Activated CD8-positive, alpha-beta memory T cell treated with anti-CD3 and anti-CD28 coated beads for 4 hours (primary cell): ENCODE measurements around the gene UBE2E3.
"Not testable (repeated sequence)": the region's sequence is repeated elsewhere in the genome, so short reads cannot be mapped to it uniquely, and the experiment has no call there.

ENCODE experiments used
- DNase-seq, 2 donors: peaks; one replicate each; pipeline ENCODE4 v3.0.0-alpha.2; 2020; ENCODE audit warnings: low read depth in 2 of 2

UBE2E3 gene

DNA sequence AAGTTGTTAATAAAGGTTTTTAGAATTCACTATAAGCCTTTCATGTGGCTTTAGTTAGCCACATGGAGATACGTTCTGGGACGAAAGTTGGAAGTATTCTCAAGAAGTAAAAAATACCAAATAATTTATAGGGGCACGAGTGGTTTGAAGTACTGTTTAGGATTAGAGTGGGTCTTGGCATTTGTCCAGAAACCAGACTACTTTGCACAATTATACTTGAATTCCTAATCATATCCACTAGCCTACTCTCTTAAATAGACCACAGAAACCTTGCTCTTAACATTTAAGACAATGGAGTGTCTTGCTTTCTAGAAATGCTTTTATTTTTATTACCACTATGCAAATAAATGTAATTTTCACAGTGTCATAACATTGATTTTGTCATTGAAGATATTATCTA, 44.6 kb downstream of the UBE2E3 start:
- no peak for DNase-seq

DNA sequence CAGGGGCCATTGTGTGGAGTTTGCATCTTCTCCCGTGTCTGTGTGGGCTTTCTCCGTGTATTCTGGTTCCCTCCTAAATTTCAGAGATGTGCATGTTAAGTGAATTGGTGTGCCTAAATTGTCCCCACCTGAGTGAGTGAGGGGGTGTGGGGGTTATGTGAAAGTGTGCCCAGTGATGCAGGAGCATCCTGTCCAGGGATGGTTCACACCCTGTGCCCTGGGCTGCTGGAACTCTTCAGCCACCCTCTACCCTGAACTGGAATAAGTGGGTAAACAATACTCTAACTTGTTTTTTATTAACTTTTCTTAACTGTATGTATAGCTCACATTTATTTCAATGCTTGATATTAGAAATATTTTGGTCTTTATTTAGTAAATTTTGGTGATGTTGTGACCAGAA, 56.0 kb downstream of the UBE2E3 start:
- DNase-seq, result no peak

DNA sequence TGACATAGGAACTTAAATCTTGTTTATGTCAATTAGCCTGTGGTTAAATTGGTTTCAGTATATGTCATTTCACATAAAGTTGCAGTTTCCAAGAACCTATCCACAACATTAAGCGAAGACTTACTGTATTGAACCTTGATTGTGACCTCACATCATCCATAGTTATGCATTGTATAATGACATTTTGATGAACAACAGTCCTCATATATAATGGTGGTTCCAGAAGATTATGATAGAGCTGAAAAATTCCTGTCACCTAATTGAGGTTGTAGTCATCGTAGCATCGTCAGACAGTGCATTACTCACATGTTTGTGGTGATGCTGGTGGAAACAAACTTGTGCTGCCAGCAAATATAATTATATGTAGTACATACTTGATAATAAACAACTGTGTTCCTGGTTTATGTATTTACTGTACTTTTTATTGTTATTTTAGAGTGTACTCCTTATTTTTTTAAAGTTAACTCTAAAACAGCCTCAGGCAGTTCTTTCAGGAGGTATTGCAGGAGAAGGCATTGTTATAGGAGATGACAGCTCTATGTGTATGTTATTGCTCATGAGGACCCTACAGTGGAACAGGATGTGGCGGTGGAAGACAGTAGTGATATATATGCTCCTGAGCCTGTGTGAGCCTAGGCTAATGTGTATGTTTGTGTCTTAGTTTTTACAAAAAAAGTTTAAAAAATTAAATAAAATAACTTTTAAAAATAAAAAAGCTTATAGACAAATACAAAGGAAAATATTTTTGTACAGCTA, 56.6 kb downstream of the UBE2E3 start:
- DNase-seq, result no peak

DNA sequence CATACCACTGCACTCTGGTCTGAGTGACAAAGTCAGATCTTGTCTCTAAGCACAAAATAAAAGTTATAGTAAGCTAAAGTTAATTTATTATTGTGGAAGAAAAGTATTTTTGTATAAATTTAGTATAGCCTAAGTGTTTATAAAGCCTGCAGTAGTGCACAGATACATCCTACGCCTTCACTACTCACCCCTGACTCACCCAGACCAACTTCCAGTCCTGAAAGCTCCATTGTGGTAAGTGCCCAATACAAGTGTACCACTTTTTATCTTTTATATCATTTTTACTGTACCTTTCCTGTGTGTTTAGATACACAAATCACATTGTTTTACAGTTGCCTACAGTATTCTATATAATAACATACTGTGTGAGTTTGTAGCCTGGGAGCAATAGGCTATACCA, 57.5 kb downstream of the UBE2E3 start:
- no peak for DNase-seq

DNA sequence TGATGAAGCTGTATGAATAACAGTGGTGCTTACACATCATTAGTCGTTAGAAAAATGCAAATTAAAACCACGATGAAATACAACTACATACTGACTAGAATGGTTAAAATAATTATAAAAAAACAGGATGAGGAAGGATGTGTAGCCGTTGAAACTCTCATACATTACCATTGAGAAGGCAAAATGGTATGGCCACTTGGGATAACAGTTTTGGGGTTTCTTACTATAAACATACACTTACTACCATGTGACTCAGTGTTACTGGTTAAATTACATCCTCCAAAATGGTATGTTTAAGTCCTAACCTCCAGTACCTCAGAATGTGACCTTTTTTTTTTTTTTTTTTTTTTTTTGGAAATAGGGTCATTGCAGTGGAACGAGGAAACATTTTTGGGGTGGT, 58.4 kb downstream of the UBE2E3 start:
- DNase-seq, result no peak

DNA sequence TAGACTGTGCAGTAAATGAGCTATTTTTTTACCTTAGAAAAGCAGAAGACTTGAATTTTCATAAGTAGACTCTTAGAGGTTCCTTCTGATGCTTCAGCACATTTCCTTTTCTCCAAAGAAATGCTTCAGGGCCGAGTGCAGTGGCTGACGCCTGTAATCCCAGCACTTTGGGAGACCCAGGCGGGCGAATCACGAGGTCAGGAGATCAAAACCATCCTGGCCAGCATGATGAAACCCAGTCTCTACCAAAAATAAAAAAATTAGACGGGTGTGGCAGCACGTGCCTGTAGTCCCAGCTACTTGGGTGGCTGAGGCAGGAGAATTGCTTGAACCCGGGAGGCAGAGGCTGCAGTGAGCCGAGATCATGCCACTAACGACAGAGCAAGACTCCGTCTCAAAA, 60.4 kb downstream of the UBE2E3 start:
- not testable (repeated sequence) for DNase-seq

DNA sequence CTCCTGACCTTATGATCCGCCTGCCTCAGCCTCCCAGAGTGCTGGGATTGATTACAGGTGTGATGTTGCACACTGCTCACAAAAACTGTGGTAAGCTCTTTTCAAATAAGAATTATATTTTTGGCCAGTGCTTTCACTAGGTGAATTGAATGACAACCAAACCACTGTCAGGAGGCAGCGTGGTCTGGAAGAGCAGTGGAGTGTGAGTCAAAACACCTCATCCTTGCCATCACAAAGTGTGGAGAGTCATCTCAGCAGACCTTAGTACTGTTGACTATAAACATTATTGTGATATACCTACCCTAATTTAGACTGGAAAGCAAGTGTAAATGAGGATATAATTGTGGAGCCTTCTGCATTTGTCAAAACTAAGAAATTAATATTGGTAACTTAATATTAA, 61.3 kb downstream of the UBE2E3 start:
- no peak for DNase-seq

DNA sequence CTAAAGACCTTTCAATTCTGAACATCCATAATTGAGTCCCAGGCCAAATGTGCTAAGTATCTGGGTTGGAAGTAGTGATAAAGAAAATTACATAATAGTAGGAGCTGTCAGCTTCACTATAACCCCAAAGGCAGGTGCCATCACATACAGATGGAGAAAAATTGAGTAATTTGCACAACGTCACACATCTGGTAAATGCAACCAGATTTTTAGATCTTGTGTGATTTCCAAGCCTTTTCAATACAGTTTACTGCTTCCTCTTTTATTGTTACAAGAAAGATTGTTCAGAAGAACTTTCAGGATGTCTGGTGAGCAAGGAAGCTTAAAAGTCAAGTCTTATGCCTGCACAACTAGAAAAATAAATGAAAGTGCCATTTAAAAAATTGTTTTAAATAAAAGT, 62.3 kb downstream of the UBE2E3 start:
- no peak for DNase-seq

DNA sequence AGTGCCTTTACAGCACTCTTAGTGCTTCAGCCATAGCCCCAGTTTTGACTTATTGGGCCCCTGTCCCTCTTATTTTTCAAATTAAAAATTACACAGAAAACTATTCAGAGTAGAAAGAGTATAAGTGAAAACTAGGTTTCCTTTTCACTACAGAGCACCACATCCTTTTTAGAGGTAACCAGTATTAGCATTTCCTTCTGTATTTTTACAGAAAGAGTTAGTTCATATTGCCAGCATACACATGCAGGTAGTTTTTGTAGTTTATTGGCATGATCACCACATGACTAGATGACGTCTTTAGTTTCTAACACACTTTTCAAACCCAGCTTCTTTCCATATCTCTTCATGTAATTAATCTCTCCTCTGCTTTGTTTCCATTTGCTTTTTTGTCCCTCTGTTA, 66.4 kb downstream of the UBE2E3 start:
- DNase-seq, result no peak

DNA sequence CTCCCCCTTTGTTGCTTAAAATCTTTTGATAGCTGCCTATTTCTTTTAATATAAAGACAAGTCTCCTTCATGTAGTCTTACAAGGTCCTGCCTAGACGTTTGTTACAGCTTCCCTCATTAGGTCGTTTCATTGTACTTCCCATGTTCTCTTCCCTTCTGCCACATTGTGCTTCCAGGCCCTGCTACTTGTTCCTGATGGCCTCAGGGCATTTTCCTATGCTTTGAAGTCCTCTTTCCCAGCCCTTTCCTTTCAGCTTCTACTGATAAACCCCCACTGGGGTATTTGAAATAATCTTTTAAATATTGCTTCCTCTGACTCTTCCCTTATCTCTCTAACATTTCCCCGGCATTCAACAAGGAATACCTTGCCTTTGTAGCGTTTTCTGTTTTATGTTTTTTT, 67.4 kb downstream of the UBE2E3 start:
- no peak for DNase-seq

DNA sequence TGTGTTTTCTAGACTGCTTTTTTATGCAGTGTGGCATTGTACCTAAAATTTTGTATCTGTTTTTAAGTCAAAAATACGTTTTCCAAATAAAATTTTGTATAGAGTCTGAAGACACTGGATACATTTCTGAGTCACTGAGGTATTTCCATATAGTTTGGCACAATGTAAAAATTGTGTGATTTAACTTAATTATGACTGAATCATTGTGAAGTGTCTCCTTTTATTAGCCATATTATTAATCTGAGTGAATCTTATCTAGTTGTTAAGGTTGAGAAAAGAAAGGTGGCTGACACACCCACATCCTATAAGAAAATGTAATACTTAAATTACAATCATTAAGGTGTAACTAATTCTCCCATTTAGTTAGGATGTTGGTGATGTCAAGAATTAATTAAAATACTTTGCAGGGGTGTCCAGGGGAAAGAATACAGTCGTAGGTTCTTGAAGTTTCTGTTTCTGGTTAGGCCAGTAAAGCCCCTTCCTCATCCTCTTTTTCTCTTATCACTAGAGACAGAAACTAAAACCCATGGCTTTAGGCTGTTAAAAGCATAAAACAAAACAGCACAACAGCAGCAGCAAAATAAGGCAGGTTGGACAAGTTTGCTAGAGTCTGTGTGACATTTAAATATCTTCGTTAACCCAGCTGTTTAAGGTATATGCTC, 71.6 kb downstream of the UBE2E3 start:
- no peak for DNase-seq

DNA sequence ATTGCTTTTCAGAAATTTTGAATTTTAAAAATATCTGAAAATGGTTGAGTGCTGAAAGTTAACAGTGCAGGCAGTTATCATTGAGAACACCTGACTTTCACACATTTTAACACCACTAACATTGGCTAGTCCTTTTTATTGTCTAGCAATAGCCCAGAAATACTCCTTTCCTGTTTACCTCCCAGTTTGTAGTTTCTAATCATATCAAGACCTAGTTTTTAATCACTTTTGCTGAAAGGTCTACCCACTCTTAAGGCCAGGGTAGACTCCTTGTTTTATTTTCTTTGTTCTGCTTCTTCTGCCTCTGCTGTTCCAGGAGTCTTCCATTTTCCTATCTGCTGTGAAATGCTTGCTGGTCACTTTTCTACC, 72.1 kb downstream of the UBE2E3 start:
- no peak for DNase-seq

DNA sequence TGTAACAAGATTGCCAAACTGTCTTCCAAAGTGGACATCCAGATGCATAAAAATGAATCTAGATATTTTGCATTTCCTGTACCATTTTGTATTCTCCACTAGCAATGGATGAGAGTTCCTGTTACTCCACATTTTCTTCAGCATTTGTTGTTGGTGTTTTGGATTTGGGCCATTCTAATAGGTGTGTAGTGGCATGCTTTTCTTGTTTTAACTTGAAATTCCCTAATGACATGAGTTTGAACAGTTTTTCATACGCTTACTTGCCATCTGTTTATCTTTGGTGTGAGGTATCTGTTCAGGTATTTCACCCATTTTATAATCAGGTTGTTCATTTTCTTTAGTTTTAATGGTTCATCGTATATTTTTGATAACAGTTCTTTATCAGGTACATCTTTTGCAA, 73.9 kb downstream of the UBE2E3 start:
- no peak for DNase-seq

DNA sequence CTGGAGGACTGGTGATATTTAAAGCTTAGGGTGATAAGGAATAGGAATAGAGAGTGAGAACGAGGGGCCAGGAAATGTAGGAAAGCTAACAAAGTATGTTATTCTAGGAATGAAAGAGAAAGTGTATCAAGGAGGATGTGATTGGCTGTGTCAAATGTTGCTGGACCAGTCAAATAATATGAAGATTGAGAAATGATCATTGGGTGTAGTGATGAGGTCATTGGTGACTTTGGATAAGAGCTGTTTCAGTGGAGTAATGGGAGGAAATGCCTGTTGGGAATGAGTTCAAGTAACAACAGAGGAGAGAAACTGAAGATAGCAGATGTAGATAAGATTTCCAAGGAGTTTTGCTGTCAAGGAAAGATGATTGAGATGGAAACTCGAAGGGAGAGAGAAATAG, 74.4 kb downstream of the UBE2E3 start:
- no peak for DNase-seq

DNA sequence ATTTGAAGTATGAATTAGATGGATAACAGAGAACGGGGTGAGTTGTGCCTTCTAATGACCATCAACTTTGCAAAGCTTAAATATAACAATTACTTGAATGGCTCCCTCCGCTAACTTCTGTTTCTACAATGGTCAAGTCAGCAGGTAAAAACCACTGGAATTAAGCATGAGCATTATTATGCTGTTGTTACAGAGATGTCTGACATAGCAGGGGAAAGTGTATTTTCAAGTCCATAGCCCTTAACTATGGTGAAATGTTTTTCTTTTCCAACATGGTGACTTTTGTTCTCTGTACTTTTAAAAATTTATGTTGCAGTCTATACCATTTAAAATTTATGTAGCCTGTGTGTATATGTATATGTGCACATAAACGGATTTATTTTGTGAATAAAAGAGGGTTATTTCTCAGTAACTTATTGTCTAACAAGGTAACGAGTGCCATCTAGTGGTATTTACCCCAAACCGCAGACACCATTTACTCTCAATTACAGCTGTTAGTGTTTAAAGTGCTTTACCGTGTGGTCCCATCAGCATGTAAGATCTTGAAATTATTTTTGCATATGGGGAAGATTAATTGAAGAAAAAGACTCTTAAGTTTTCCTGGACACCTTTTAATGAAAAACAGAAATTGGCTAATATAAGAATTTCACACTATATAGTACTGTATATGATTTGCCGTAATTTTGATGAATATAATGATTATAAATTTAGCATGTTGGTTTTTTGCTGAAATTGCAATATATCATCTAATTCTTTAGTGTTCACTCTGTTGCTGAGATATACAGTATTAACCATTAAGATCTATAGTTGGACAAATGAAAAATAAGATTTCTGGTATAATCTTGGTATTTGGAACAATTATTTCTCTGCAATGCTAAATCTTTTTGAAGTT, 78.2 kb downstream of the UBE2E3 start:
- DNase-seq, result no peak

DNA sequence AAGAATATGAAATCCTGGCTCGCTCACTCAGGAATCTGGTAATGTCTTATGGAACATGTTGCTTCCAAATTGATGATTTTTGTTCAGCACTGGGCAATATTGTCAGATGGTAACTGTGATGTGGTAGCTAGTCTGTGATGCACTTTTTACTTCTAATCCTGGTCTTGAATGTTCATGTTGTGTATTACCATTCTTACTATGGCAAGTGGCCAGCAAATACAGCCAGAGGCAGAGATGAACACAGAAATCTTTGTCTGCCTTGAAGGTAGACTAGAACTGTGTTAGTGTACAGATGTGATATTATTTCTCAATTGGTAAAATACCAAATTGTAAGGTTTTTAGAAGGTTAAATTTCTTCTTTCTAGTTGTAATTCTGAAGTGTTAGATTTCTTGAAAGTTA, 83.3 kb downstream of the UBE2E3 start:
- DNase-seq, result no peak

DNA sequence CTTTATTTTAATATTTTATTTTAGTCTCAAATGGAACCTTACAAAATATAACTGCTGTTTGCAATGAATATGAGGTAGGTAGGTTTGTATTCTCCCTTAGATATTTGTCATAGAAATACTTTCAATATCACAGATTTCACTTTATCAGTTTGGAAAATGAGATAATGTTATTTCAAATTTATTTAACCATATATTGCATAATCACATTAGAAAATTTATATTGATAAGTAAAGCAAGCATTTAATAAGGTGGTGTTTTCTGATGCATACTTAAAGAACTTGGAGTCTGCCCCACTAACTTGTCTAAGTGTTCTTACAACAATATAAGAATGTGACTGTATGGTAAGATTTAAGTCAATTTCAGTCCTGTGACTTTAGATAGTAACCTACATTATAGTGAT, 85.1 kb downstream of the UBE2E3 start:
- DNase-seq, result no peak

DNA sequence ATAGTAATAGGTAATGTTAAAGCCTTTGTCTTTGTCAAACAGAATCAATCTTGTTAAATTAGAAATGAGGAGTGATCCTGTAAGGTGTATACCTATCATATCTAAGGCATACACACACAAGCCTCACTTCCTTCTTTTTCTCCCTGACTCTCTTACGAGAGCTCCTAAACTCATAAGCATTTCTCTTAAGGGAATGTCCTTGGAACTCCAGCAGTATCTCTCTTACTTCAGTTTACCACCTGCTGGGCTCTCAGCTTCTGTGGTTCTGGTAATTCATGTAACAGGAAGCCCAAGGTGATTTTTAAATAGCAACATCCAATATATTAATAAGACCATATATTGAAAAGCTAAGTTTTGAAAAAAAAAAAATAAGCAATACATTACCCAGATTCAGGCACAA, 85.9 kb downstream of the UBE2E3 start:
- no peak for DNase-seq

DNA sequence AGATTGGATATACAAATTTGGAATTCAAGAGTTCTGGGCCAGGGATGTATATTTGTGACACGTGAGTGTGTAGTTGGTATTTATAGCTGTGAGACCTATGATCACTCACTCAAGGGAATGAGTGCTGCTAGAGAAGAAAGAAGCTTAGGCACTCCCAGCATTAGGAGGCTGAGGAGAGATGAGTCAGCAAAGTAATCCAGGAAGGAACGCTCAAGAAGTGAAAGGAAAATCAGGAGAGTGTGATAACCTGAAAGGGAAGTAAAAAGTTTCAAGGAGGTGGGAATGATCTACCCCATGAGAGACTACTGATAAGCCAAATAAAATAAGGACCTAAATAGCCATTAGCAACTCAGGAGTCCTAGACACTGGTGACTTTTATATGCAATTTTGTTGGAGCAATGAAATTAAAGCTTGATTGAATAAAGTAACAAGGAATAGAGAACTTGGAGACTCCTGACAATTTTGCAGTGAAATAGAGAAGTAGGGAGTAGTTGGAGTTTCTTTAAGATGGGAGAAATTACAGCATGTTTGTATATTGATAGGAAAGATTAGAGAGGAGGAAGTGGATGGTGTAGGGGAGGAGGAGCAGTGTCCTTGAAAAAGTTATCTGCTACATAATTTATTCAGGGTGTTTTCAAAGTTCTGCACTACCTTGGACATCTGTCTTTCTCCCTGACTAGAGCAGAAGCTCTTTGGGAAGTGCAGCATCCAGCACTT, 89.9 kb downstream of the UBE2E3 start:
- no peak for DNase-seq

DNA sequence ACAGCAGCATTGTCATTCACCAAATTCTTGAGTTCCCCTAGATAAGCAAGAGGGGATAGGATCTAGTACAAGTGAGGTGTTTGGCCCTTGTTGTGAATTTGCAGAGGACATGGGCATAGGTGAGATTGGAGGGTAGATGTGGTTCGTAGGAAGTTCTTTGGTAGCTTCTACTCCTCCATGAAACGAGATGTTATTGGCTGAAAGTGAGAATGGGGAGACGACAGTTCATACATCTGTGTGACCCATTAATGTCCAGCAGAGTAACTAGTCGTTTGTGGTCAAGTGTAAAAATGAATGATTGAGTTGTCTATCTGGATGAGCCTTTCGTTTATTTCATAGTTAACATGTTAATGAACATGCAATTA, 90.4 kb downstream of the UBE2E3 start:
- DNase-seq, result no peak

DNA sequence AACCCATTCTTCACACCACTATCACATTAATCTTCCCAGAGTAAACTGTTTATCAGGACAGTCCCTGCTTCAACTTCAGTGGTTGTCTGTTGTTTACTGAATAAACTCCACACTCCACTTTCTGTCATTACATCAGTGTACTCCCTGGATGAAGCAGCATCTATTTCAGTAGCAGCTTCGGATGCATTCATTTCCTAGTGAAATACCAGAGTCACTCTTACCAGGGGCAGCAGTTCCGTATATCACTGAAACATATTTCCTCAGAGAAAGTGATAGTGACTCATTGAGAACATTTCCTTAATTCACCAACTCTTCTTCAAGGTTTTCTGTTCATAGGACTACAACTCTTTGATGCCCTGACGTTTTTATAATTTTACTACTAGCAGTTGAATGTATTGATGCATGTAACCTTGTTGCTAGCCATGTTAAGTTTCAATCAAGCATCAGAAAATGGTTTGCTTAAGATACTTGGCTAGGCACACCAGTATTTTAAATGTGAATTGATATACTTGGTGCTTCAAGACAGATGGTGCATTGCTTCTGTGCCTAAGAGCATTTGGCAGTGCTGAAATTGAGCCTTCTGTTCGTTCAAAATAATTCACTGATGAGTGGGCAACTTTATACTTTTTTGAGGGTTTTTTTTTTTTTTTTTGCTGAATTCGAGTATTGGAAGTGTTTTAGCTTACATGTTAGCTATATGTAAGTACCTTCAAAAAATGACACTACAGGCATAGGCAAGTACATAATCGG, 92.3 kb downstream of the UBE2E3 start:
- DNase-seq, result no peak

DNA sequence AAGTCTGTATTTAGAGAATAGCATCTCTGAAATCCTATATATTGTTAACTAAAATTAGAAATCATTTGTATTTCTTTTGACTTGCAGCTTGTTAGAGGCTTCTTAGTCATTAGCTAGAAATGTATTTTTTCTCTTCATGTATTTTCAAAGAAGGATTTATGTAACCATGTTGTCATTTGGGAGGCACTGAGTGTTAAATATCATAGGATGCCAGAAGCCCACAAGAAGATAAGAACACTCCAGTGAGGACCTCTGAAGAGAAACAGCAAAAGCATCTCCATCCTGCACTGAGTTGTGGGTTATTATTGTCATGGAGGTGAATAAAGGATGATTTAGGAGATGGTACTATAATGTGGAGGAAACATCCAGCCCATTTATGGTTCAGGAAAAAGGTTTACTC, 93.5 kb downstream of the UBE2E3 start:
- no peak for DNase-seq
